Measurements from ENCODE around the gene PDPK1.
"Not testable (repeated sequence)": the region's sequence is repeated elsewhere in the genome, so short reads cannot be mapped to it uniquely, and the experiment has no call there.

PDPK1 gene

GRCh38 chr16:2614761-2615191 is 77.0 kb downstream of the PDPK1 start:
- no peak for DNase-seq (ENCODE audit: low read depth)
- H3K4me3 ChIP-seq (ENCODE audit: low read depth, low read length) = no peak overlapping the region
- in situ Hi-C loops (cut with HindIII; ENCODE audit: low sequenced_read_pairs) = no loop called here
- TF ChIP-seq, protein P1, sequence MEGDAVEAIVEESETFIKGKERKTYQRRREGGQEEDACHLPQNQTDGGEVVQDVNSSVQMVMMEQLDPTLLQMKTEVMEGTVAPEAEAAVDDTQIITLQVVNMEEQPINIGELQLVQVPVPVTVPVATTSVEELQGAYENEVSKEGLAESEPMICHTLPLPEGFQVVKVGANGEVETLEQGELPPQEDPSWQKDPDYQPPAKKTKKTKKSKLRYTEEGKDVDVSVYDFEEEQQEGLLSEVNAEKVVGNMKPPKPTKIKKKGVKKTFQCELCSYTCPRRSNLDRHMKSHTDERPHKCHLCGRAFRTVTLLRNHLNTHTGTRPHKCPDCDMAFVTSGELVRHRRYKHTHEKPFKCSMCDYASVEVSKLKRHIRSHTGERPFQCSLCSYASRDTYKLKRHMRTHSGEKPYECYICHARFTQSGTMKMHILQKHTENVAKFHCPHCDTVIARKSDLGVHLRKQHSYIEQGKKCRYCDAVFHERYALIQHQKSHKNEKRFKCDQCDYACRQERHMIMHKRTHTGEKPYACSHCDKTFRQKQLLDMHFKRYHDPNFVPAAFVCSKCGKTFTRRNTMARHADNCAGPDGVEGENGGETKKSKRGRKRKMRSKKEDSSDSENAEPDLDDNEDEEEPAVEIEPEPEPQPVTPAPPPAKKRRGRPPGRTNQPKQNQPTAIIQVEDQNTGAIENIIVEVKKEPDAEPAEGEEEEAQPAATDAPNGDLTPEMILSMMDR (IDR thresholded peaks at IDR 0.05; ENCODE audit: low read depth, low read length, missing control alignments) = no peak

DNA sequence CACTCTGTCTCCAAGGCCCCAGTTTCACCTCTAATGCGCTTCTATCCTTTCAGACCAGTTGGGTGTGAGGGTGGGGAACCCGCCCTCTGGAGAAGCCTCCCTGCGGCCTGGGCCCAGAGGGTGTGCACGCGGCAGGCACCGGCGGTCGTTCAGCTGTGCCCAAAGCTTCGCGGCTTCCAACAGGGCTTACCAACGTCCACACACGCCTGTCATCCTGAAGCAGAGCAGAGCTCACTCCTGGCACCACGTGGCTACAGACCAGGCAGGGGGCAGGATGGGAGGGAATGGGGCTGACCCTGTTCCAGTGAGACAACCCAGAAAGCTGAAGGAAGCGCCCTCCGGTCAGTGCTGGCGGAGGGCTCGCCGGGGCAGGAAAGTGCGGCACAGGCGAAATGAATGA is 81.1 kb downstream of the PDPK1 start:
- H3K4me3 ChIP-seq (ENCODE audit: low read depth, low read length); in situ Hi-C loops (cut with HindIII; ENCODE audit: low sequenced_read_pairs); DNase-seq (ENCODE audit: low read depth): not testable (repeated sequence)

- DNase-seq (ENCODE audit: low read depth); in situ Hi-C loops (cut with HindIII; ENCODE audit: low sequenced_read_pairs); H3K4me3 ChIP-seq (ENCODE audit: low read depth, low read length): not testable (repeated sequence)
- TF ChIP-seq, protein P1 (IDR thresholded peaks at IDR 0.05; ENCODE audit: low read depth, low read length, missing control alignments) = peak; percentile 20
Observed at GRCh38 chr16:2619628-2620027, 81.8 kb downstream of the PDPK1 start.

GRCh38 chr16:2620870-2621269 is 83.0 kb downstream of the PDPK1 start:
- H3K4me3 ChIP-seq (ENCODE audit: low read depth, low read length); DNase-seq (ENCODE audit: low read depth); in situ Hi-C loops (cut with HindIII; ENCODE audit: low sequenced_read_pairs): not testable (repeated sequence)

GRCh38 chr16:2621395-2621794 is 83.6 kb downstream of the PDPK1 start:
- in situ Hi-C loops (cut with HindIII; ENCODE audit: low sequenced_read_pairs); DNase-seq (ENCODE audit: low read depth): not testable (repeated sequence)

GRCh38 chr16:2627075-2627474 is 89.3 kb downstream of the PDPK1 start:
- in situ Hi-C loops (cut with HindIII; ENCODE audit: low sequenced_read_pairs); DNase-seq (ENCODE audit: low read depth); H3K4me3 ChIP-seq (ENCODE audit: low read depth, low read length): not testable (repeated sequence)

More at GRCh38 chr16:2621395-2621794, 83.6 kb downstream of the PDPK1 start:
- not testable (repeated sequence) for H3K4me3 ChIP-seq (ENCODE audit: low read depth, low read length)

DNA sequence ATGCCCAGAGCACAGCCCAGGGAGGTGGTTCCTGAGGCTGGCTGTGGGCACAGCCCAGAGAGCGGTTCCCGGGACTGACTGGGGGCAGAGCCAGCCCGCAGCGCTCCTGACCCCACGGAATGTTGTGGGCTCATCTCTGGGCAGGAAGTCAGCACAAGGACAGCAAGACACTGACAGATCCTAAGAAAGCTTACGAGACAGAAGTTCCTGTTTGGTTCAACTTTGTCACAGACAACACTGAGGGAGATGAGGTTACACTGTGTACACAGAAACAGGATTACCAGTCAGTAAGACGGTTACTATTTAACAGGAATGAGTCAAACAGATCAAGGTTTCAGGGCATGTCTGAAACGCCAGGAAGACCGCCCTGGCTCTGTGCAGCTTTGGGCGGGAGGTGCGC is 93.4 kb downstream of the PDPK1 start:
- in situ Hi-C loops (cut with HindIII; ENCODE audit: low sequenced_read_pairs); DNase-seq (ENCODE audit: low read depth); H3K4me3 ChIP-seq (ENCODE audit: low read depth, low read length): not testable (repeated sequence)

DNA sequence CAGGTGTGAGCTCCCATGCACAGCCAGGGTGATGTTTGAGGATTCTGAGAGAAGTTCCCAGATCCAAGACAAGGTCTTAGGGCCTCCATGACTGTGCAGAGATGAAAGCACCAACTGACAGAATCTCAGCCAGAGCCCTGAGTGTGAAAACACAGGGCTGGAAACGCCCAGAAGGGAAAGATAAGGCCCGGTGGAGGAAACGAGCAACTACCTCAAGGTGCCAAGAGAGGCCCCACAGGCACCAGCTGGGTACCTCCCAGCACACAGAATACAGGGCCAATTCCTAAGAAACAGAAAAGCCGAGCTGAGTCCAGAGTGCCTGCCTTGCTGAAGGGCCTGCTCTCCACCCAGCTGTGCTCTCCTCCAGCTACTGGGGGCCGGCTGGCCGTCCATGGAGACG is 94.5 kb downstream of the PDPK1 start:
- DNase-seq (ENCODE audit: low read depth); H3K4me3 ChIP-seq (ENCODE audit: low read depth, low read length); in situ Hi-C loops (cut with HindIII; ENCODE audit: low sequenced_read_pairs): not testable (repeated sequence)

- TF ChIP-seq, protein P1 (IDR thresholded peaks at IDR 0.05; ENCODE audit: low read depth, low read length, missing control alignments) = peak; percentile 9
- DNase-seq (ENCODE audit: low read depth); H3K4me3 ChIP-seq (ENCODE audit: low read depth, low read length); in situ Hi-C loops (cut with HindIII; ENCODE audit: low sequenced_read_pairs): not testable (repeated sequence)
Observed at GRCh38 chr16:2639071-2639721, 101.4 kb downstream of the PDPK1 start.

DNA sequence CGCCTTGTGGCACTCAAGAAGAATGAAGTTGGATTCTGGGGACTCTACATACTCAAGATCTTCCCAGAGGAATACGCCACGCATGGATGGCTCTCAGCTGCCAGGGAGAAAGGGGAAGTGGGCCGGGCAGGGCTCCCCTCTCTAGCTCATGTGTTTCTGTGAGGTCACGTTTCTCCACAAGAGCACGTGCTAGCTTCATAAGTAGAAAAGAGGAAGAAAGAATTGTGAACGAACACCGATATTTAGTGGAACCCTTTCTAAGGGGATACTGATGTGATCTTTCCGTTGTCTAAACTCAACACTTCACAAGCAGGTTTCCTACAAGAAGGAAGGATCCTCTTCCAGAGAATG is 101.9 kb downstream of the PDPK1 start:
- DNase-seq (ENCODE audit: low read depth); in situ Hi-C loops (cut with HindIII; ENCODE audit: low sequenced_read_pairs); H3K4me3 ChIP-seq (ENCODE audit: low read depth, low read length): not testable (repeated sequence)

DNA sequence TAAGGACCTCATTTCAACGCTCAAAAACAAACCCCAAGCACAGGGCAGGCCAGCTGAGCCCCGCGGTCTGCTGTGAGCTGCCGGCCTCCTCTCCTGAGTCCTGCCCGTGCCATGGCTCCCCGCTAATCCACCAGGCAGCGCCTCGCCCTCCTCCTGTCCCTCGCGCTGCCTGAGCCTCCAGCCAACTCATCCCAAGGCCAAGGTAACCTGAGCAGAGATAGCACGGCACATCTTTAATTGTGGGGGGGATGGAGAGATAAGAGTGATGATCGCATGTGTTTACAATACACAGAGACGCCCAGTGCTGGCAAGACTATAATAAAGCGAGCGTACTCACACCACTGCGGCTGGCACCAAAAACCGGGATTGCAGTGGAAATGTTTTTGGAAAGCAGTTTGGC is 104.7 kb downstream of the PDPK1 start:
- H3K4me3 ChIP-seq (ENCODE audit: low read depth, low read length); in situ Hi-C loops (cut with HindIII; ENCODE audit: low sequenced_read_pairs); DNase-seq (ENCODE audit: low read depth): not testable (repeated sequence)

DNA sequence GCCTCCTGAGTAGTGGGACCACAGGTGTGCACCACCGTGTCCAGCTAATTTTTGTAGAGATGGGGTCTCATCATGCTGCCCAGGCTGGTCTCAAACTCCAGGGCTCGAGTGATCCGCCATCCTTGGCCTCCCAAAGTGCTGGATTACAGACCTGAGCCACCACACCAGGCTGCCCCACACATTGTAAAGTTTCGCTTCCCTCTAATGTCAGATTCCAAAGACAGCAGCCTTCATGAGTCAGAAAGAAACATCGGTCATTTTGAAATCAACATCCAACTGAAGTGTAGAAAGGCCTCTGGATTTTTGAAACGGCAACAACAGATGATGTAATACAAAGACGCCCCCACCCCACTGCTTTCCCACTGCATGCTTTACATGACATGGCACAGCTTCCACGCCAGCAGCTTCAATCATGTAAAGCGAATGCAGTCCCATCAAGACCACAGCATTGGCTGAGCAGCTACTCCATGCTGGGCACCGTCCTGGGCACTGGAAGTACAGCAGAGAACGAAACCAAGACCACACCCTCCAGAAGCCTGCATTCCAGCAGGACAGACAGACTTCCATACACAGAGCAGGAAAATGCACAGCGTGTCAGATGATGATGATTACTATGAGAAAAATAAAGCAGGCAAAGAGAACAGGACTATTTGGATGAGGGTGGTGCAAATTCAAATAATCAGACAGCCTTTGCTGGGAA is 107.1 kb downstream of the PDPK1 start:
- H3K4me3 ChIP-seq (ENCODE audit: low read depth, low read length); DNase-seq (ENCODE audit: low read depth); in situ Hi-C loops (cut with HindIII; ENCODE audit: low sequenced_read_pairs): not testable (repeated sequence)

DNA sequence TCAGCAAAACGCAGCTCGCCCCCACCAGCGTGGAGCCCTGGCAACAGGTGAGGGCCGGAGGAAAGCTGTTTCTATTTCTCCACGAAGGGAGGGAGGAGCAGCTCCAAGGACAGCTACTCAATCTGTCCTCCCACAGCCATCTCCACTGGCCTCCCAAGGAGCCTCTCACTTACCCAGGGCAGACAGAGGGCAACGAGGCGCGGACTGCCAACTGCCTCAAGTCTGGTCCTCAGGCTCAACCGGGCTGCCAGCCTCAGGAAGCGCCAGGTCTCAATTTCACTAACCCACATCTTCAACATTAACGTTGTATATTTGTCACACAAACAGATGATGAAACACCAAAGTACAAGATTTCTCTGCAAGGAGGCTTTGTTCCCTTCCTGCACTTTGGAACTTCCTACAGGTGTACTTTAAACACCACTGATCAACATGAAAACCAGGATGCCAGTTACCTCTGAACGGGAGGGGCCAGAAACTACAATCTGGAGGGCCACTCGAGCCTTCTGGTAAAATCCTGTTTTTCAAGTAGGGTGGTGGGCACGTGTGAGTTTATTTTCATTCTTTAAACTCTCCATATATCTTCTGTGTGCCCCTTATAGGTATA is 113.5 kb downstream of the PDPK1 start:
- DNase-seq (ENCODE audit: low read depth); in situ Hi-C loops (cut with HindIII; ENCODE audit: low sequenced_read_pairs); H3K4me3 ChIP-seq (ENCODE audit: low read depth, low read length): not testable (repeated sequence)

Data from astrocyte of the cerebellum (primary cell).